PFSK-1 (cell line): Measurements from ENCODE around the gene BNIP5.

ENCODE experiments used
- FOXP2 ChIP-seq: optimal IDR thresholded peaks from 2 replicates; pipeline ENCODE3; 2011; ENCODE audit warnings: borderline replicate concordance, control low read depth, inconsistent platforms; ENCODE audit not compliant: insufficient read depth; ENCODE audit errors: extremely low read length, extremely low read depth
- POLR2AphosphoS5 ChIP-seq: IDR thresholded peaks from 2 replicates; pipeline ENCODE4 v1.6.1; 2012; ENCODE audit warnings: low read depth, mild to moderate bottlenecking, control low read depth, low read length, moderate library complexity
- SIN3A ChIP-seq: IDR thresholded peaks from 2 replicates; pipeline ENCODE4 v1.6.1; 2012; ENCODE audit warnings: mild to moderate bottlenecking, low read length, moderate library complexity, borderline replicate concordance; ENCODE audit not compliant: insufficient read depth
- TAF1 ChIP-seq: IDR thresholded peaks from 2 replicates; pipeline ENCODE4 v1.6.1; 2012; ENCODE audit warnings: low read length, control low read depth, borderline replicate concordance; ENCODE audit not compliant: insufficient read depth
- TF ChIP-seq, protein P1 (sequence below), 2 experiments: IDR thresholded peaks; 2 replicates each; pipeline versions ENCODE4 v1.6.1 to v1.8.0; 2011 to 2012; ENCODE audit warnings: low read depth in 2 of 2, low read length in 2 of 2, control low read depth in 1 of 2, inconsistent platforms in 1 of 2, mild to moderate bottlenecking in 1 of 2, moderate library complexity in 1 of 2; ENCODE audit not compliant: insufficient read depth in 1 of 2

Gene BNIP5

DNA sequence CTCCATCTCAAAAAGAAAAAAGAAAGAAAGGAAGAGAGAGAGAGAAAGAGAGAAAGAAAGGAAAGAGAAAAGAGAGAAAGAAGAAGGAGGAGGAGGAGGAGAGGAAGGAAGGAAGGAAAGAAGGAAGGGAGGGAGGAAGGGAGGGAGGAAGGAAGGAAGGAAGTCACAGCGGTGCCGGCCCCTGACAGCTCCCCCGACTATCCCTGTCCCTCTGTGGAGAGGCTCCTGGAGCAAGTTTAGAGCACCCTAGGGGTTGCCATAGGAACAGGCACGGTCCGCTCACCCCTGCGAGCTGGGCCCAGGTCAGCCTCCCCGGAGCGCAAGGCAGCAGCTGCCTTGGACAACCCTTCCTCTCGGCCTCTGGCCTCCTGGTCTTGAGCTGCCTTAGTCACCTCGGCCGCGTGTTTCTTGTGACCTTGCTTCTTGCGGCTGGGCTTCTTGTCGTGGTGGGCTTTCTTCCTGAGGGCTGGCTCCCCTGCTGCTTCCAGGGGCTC is 6.8 kb downstream of the BNIP5 start:
- TF ChIP-seq POLR2AphosphoS5: no peak
- TF ChIP-seq TAF1: no peak
- TF ChIP-seq FOXP2: no peak
- no peak for TF ChIP-seq SIN3A
- TF ChIP-seq, protein P1, sequence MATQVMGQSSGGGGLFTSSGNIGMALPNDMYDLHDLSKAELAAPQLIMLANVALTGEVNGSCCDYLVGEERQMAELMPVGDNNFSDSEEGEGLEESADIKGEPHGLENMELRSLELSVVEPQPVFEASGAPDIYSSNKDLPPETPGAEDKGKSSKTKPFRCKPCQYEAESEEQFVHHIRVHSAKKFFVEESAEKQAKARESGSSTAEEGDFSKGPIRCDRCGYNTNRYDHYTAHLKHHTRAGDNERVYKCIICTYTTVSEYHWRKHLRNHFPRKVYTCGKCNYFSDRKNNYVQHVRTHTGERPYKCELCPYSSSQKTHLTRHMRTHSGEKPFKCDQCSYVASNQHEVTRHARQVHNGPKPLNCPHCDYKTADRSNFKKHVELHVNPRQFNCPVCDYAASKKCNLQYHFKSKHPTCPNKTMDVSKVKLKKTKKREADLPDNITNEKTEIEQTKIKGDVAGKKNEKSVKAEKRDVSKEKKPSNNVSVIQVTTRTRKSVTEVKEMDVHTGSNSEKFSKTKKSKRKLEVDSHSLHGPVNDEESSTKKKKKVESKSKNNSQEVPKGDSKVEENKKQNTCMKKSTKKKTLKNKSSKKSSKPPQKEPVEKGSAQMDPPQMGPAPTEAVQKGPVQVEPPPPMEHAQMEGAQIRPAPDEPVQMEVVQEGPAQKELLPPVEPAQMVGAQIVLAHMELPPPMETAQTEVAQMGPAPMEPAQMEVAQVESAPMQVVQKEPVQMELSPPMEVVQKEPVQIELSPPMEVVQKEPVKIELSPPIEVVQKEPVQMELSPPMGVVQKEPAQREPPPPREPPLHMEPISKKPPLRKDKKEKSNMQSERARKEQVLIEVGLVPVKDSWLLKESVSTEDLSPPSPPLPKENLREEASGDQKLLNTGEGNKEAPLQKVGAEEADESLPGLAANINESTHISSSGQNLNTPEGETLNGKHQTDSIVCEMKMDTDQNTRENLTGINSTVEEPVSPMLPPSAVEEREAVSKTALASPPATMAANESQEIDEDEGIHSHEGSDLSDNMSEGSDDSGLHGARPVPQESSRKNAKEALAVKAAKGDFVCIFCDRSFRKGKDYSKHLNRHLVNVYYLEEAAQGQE (IDR thresholded peaks at IDR 0.05; ENCODE audit: insufficient read depth in 1 of 2, low read depth in 2 of 2, low read length in 2 of 2): no peak

DNA sequence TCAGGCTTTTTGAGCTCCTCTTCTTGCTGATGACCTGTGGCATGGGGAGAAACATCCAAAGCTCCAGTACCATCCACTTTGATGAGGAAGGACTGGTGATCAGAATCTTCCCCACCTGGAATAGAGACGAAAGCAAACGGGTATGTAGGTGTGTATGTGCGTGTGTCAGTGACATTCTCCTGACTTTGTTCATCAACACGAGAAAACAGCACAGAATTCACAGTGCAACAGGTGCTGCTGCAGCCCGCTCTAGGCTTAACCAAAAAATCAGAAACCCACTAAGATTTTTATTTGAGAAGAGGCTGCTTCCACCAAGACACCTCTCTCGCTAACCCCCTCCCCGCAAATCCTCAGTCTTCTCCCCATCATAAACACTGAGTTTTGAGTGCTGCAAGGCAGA is 8.1 kb downstream of the BNIP5 start:
- TF ChIP-seq, protein P1 (IDR thresholded peaks at IDR 0.05; ENCODE audit: insufficient read depth in 1 of 2, low read depth in 2 of 2, low read length in 2 of 2): no peak
- TF ChIP-seq FOXP2: no peak
- no peak for TF ChIP-seq SIN3A
- TF ChIP-seq POLR2AphosphoS5: no peak
- no peak for TF ChIP-seq TAF1

DNA sequence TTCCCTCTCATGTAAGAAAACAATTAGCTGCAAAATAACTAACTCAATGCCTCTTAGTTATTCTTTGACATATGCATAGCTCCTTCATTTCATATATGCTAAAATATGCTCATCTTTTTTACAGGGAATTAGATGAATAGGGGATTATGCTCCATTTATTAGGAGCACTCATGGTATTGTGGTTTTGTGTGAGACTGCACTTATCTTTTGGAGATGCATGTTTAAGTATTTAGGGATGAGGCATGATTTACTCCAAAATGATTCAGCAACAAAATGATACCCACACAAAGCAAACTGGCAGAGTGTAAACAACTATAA is 8.8 kb downstream of the BNIP5 start:
- TF ChIP-seq TAF1 (no peak), FOXP2 (no peak)
- TF ChIP-seq, protein P1 (IDR thresholded peaks at IDR 0.05; ENCODE audit: insufficient read depth in 1 of 2, low read depth in 2 of 2, low read length in 2 of 2): no peak

DNA sequence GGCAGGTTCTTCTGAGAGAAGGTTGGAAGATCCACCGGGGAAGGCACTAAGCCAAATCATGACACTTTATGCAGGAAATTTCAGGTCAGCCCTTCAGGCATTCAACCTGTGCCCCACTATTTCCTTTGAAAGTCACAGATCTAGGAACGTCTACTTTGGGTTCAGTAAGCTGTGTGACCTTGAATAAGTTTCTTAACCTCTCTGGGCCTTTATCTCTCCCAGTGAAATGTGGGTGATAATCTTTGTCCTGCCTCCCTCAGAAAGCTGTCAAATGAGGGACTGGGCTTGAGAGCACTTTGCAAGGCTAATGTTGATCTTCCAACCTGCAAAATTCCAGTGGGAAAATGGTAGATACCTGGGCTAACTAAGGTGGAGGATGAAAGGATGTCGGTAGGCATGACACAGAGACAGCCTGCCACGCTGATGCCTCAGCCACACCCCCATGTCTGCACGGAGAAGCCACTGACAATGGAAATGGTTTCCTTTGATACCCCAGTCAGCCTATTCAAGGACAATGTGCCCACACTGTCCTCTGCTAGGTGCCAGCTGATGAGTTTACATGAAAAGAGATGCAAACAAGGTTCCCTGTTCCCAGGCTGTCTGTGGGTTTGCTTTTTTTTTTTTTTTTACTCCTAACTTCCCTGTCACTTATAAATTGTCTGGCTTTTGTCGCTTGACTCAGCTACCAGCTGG is 9.3 kb downstream of the BNIP5 start:
- TF ChIP-seq SIN3A (no peak), TAF1 (no peak), FOXP2 (no peak), POLR2AphosphoS5 (no peak)
- TF ChIP-seq, protein P1 (IDR thresholded peaks at IDR 0.05; ENCODE audit: insufficient read depth in 1 of 2, low read depth in 2 of 2, low read length in 2 of 2): no peak
